ENCODE results near the gene FAM120AOS.

- TF ChIP-seq, protein P1, sequence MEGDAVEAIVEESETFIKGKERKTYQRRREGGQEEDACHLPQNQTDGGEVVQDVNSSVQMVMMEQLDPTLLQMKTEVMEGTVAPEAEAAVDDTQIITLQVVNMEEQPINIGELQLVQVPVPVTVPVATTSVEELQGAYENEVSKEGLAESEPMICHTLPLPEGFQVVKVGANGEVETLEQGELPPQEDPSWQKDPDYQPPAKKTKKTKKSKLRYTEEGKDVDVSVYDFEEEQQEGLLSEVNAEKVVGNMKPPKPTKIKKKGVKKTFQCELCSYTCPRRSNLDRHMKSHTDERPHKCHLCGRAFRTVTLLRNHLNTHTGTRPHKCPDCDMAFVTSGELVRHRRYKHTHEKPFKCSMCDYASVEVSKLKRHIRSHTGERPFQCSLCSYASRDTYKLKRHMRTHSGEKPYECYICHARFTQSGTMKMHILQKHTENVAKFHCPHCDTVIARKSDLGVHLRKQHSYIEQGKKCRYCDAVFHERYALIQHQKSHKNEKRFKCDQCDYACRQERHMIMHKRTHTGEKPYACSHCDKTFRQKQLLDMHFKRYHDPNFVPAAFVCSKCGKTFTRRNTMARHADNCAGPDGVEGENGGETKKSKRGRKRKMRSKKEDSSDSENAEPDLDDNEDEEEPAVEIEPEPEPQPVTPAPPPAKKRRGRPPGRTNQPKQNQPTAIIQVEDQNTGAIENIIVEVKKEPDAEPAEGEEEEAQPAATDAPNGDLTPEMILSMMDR (conservative IDR thresholded peaks at IDR 0.05) = no peak
- TF ChIP-seq EZH2 (IDR thresholded peaks at IDR 0.05; ENCODE audit: low read depth) = no peak
Measured at GRCh38 chr9:93460689-93461413, 7.5 kb upstream of the FAM120AOS start.
